H1 (cell line): Measurements from ENCODE around the gene TEKT5. TPM values are rescaled to one million over a fixed set of nuclear protein-coding genes. Genes with fewer than 3 reads are reported as not detected.

Experiments used
- ATF2 ChIP-seq: IDR thresholded peaks from 2 replicates; pipeline ENCODE4 v1.6.1; 2012; ENCODE audit warnings: low read length, inconsistent platforms
- CBX8 ChIP-seq: fragments of 300-800, 300-1000 bp; sonication (generic); IDR thresholded peaks from 2 replicates; pipeline ENCODE4 v1.7.1; 2016; ENCODE audit warnings: low read depth, low read length, borderline replicate concordance
- CHD2 ChIP-seq: IDR thresholded peaks from 2 replicates; pipeline ENCODE4 v1.6.1; 2012; ENCODE audit warnings: low read length, improper control_type of control experiment
- CREB1 ChIP-seq: IDR thresholded peaks from 2 replicates; pipeline ENCODE4 v1.6.1; 2012; ENCODE audit warnings: inconsistent platforms
- GABPA ChIP-seq: IDR thresholded peaks from 2 replicates; pipeline ENCODE4 v1.6.1; 2011; ENCODE audit warnings: mild to moderate bottlenecking, low read length, moderate library complexity, borderline replicate concordance; ENCODE audit not compliant: insufficient read depth
- KDM1A ChIP-seq: fragments of 200-600, 300-600 bp; sonication (generic); IDR thresholded peaks from 2 replicates; pipeline ENCODE4 v1.7.1; 2016; ENCODE audit warnings: mild to moderate bottlenecking, low read length, borderline replicate concordance
- POLR2AphosphoS5 ChIP-seq: IDR thresholded peaks from 2 replicates; pipeline ENCODE4 v1.6.1; 2011; ENCODE audit warnings: low read depth, low read length
- POU5F1 ChIP-seq: IDR thresholded peaks from 2 replicates; pipeline ENCODE4 v1.6.1; 2011; ENCODE audit warnings: low read depth, mild to moderate bottlenecking, low read length, moderate library complexity
- SIN3A ChIP-seq, 2 experiments: IDR thresholded peaks in 1 of 2; conservative IDR thresholded peaks in 1 of 2; 2 replicates each; pipeline ENCODE4 v1.6.1; 2011 to 2012; ENCODE audit warnings: low read length in 2 of 2, improper control_type of control experiment in 1 of 2, low read depth in 1 of 2, mild to moderate bottlenecking in 1 of 2
- YY1 ChIP-seq: IDR thresholded peaks from 2 replicates; pipeline ENCODE4 v1.6.1; 2011; ENCODE audit warnings: low read depth, mild to moderate bottlenecking, low read length
- polyA plus RNA-seq, 7 experiments: library from polyadenylated mRNA; depleted of rRNA in 3 of 7; stranded (reverse) in 5 of 7; unstranded in 2 of 7; fragments of >200 nt in 5 of 7; fragments of 200-250 nt in 2 of 7; gene quantifications; 1 replicate in 5 of 7; 2 replicates in 1 of 7; 4 replicates in 1 of 7; pipeline versions ENCODE4 v1.2.1 to v1.2.3, GENCODE V29; 2011 to 2013; ENCODE audit warnings: missing spikeins in 2 of 7, mixed read lengths in 2 of 7
- total RNA-seq: library from RNA; stranded (reverse); fragmentation: NEBNext Ultra II Directional; extraction: Animal tissue kit (Norgen Biotek cat#: 25700); gene quantifications from 2 replicates; pipeline ENCODE4 v1.2.1, GENCODE V29; 2021
- TF ChIP-seq, protein P1 (sequence below): fragments of 300-600 bp; sonication (generic); IDR thresholded peaks from 2 replicates; pipeline ENCODE4 v1.7.1; 2012; ENCODE audit warnings: low read length, moderate library complexity, mild to moderate bottlenecking, inconsistent platforms; ENCODE audit not compliant: insufficient replicate concordance

The TEKT5 gene
- total and polyA plus RNA-seq, 2 of the 8 experiments (the other 6 are each of a cell fraction or from before 2014, with no cell fraction given) = 0.95 TPM; not detected in 1

- TF ChIP-seq, protein P1, sequence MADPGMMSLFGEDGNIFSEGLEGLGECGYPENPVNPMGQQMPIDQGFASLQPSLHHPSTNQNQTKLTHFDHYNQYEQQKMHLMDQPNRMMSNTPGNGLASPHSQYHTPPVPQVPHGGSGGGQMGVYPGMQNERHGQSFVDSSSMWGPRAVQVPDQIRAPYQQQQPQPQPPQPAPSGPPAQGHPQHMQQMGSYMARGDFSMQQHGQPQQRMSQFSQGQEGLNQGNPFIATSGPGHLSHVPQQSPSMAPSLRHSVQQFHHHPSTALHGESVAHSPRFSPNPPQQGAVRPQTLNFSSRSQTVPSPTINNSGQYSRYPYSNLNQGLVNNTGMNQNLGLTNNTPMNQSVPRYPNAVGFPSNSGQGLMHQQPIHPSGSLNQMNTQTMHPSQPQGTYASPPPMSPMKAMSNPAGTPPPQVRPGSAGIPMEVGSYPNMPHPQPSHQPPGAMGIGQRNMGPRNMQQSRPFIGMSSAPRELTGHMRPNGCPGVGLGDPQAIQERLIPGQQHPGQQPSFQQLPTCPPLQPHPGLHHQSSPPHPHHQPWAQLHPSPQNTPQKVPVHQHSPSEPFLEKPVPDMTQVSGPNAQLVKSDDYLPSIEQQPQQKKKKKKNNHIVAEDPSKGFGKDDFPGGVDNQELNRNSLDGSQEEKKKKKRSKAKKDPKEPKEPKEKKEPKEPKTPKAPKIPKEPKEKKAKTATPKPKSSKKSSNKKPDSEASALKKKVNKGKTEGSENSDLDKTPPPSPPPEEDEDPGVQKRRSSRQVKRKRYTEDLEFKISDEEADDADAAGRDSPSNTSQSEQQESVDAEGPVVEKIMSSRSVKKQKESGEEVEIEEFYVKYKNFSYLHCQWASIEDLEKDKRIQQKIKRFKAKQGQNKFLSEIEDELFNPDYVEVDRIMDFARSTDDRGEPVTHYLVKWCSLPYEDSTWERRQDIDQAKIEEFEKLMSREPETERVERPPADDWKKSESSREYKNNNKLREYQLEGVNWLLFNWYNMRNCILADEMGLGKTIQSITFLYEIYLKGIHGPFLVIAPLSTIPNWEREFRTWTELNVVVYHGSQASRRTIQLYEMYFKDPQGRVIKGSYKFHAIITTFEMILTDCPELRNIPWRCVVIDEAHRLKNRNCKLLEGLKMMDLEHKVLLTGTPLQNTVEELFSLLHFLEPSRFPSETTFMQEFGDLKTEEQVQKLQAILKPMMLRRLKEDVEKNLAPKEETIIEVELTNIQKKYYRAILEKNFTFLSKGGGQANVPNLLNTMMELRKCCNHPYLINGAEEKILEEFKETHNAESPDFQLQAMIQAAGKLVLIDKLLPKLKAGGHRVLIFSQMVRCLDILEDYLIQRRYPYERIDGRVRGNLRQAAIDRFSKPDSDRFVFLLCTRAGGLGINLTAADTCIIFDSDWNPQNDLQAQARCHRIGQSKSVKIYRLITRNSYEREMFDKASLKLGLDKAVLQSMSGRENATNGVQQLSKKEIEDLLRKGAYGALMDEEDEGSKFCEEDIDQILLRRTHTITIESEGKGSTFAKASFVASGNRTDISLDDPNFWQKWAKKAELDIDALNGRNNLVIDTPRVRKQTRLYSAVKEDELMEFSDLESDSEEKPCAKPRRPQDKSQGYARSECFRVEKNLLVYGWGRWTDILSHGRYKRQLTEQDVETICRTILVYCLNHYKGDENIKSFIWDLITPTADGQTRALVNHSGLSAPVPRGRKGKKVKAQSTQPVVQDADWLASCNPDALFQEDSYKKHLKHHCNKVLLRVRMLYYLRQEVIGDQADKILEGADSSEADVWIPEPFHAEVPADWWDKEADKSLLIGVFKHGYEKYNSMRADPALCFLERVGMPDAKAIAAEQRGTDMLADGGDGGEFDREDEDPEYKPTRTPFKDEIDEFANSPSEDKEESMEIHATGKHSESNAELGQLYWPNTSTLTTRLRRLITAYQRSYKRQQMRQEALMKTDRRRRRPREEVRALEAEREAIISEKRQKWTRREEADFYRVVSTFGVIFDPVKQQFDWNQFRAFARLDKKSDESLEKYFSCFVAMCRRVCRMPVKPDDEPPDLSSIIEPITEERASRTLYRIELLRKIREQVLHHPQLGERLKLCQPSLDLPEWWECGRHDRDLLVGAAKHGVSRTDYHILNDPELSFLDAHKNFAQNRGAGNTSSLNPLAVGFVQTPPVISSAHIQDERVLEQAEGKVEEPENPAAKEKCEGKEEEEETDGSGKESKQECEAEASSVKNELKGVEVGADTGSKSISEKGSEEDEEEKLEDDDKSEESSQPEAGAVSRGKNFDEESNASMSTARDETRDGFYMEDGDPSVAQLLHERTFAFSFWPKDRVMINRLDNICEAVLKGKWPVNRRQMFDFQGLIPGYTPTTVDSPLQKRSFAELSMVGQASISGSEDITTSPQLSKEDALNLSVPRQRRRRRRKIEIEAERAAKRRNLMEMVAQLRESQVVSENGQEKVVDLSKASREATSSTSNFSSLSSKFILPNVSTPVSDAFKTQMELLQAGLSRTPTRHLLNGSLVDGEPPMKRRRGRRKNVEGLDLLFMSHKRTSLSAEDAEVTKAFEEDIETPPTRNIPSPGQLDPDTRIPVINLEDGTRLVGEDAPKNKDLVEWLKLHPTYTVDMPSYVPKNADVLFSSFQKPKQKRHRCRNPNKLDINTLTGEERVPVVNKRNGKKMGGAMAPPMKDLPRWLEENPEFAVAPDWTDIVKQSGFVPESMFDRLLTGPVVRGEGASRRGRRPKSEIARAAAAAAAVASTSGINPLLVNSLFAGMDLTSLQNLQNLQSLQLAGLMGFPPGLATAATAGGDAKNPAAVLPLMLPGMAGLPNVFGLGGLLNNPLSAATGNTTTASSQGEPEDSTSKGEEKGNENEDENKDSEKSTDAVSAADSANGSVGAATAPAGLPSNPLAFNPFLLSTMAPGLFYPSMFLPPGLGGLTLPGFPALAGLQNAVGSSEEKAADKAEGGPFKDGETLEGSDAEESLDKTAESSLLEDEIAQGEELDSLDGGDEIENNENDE = no peak
- TF ChIP-seq SIN3A (conservative IDR thresholded peaks at IDR 0.05 in 1 of 2, IDR thresholded peaks at IDR 0.05 in 1 of 2; ENCODE audit: low read depth in 1 of 2, low read length in 2 of 2) (no peak), POU5F1 (no peak), CBX8 (no peak), ATF2 (no peak), KDM1A (no peak), YY1 (no peak), CHD2 (no peak), POLR2AphosphoS5 (no peak), CREB1 (no peak), GABPA (no peak)
These were observed 37.1 kb upstream of the TEKT5 start (continued) for GRCh38 chr16:10731790-10732189.
